GM12891 (cell line): ENCODE data around the gene NKAIN4.

ENCODE experiments used
- PAX5 ChIP-seq: IDR thresholded peaks from 2 replicates; pipeline ENCODE4 v1.6.1; 2011; ENCODE audit warnings: low read length, moderate library complexity, mild to moderate bottlenecking; ENCODE audit not compliant: insufficient read depth, severe bottlenecking
- POLR2A ChIP-seq: IDR thresholded peaks from 2 replicates; pipeline ENCODE4 v1.6.1; 2011; ENCODE audit warnings: low read depth, low read length, control low read depth
- POLR2AphosphoS5 ChIP-seq: IDR thresholded peaks from 2 replicates; pipeline ENCODE4 v1.6.1; 2011; ENCODE audit warnings: low read depth, low read length, control low read depth
- POU2F2 ChIP-seq: IDR thresholded peaks from 2 replicates; pipeline ENCODE4 v1.6.1; 2011; ENCODE audit warnings: low read depth, mild to moderate bottlenecking, control low read depth, low read length, moderate library complexity
- SPI1 ChIP-seq: IDR thresholded peaks from 2 replicates; pipeline ENCODE4 v1.6.1; 2011; ENCODE audit warnings: low read depth, low read length, control low read depth
- TAF1 ChIP-seq: IDR thresholded peaks from 2 replicates; pipeline ENCODE4 v1.6.1; 2011; ENCODE audit warnings: low read depth, low read length, control low read depth

GRCh38 chr20:63219447-63219821 is 34.8 kb downstream of the NKAIN4 start:
- TF ChIP-seq POLR2A = no peak
- TF ChIP-seq POLR2AphosphoS5 = no peak
- TF ChIP-seq TAF1 = no peak
- TF ChIP-seq SPI1 = no peak
- TF ChIP-seq POU2F2 = no peak
- TF ChIP-seq PAX5 = no peak
